K562 (cell line): ENCODE measurements around the gene UIMC1. TPM values are rescaled to one million over a fixed set of nuclear protein-coding genes. Genes with fewer than 3 reads are reported as not detected.

Experiments used
- ATAC-seq: fragments of 200-7000 bp; cut with Tn5 transposase; 3 replicates; pipeline ENCODE4 v1.9.1; 2020; ENCODE audit warnings: moderate library complexity
- BruUV-seq: library from RNA; stranded (reverse); fragments of 400-500 nt; replicated peaks from 2 replicates; lab custom pipeline; 2021; lab: Mats Ljungman, UMichigan
- CTCF ChIA-PET: fragments of 300-600 bp; formaldehyde crosslinking; extraction: SDS; loops from one replicate; lab custom pipeline; 2021; ENCODE audit warnings: low intra/inter-chr PET ratio; lab: Yijun Ruan, JAX
- POLR2A ChIA-PET: fragments of 300-600, 350-650 bp; sonication (Branson Sonifier 250); formaldehyde crosslinking; extraction: SDS; loops from one replicate; lab custom pipeline; 2021; ENCODE audit warnings: antibody characterized with exemption, inconsistent platforms; lab: Yijun Ruan, JAX
- DNase-seq, 4 experiments: peaks; one replicate each; pipeline versions ENCODE4 v3.0.0 to v3.0.0-alpha.2; 2011 to 2018; ENCODE audit warnings: low spot score in 3 of 4, mixed read lengths in 3 of 4; ENCODE audit errors: extremely low read depth in 1 of 4
- FAIRE-seq: peaks from 2 replicates; lab custom pipeline; 2011; peaks lifted over from hg19 to GRCh38; lab: Jason Lieb, UNC
- H2AFZ ChIP-seq: 2 replicates; pipeline ENCODE4 v1.6.0; 2011; ENCODE audit warnings: low read depth, low read length, control low read depth, inconsistent platforms
- H3K27ac ChIP-seq: fragments of 200-600 bp; 3 replicates; pipeline ENCODE4 v1.8.0; 2011; ENCODE audit warnings: low read depth, mild to moderate bottlenecking, control low read depth, inconsistent platforms, low read length, moderate library complexity, mixed read lengths; ENCODE audit errors: extremely low read depth
- H3K27me3 ChIP-seq, 2 experiments: fragments of 300-600 bp in 1 of 2; 2 replicates in 1 of 2; 3 replicates in 1 of 2; pipeline versions ENCODE4 v1.6.0 to v1.8.0; 2011; ENCODE audit warnings: inconsistent platforms in 2 of 2, low read length in 2 of 2, mild to moderate bottlenecking in 1 of 2, mixed read lengths in 1 of 2, moderate library complexity in 1 of 2; ENCODE audit not compliant: control insufficient read depth in 2 of 2, insufficient read depth in 2 of 2
- H3K36me3 ChIP-seq: fragments of 300-600 bp; 3 replicates; pipeline ENCODE4 v1.8.0; 2011; ENCODE audit warnings: mild to moderate bottlenecking, low read length, inconsistent platforms; ENCODE audit not compliant: control insufficient read depth, insufficient read depth
- H3K4me1 ChIP-seq, 2 experiments: fragments of 200-600 bp in 1 of 2; replicated peaks in 1 of 2; 2 replicates in 1 of 2; 3 replicates in 1 of 2; pipeline versions ENCODE4 v1.5.1 to v1.8.0; 2011; ENCODE audit warnings: inconsistent platforms in 2 of 2, low read length in 2 of 2, mild to moderate bottlenecking in 1 of 2, mixed read lengths in 1 of 2, moderate library complexity in 1 of 2; ENCODE audit not compliant: control insufficient read depth in 2 of 2, insufficient read depth in 2 of 2
- H3K4me2 ChIP-seq: 2 replicates; pipeline ENCODE4 v1.6.1; 2011; ENCODE audit warnings: low read length, control low read depth, inconsistent platforms, mixed read lengths; ENCODE audit not compliant: insufficient read depth
- H3K4me3 ChIP-seq: fragments of 200-600 bp; sonication (generic), shearing (Covaris generic); 2 replicates; pipeline ENCODE4 v1.5.1; 2016; ENCODE audit warnings: control low read depth, inconsistent platforms
- H3K79me2 ChIP-seq: fragments of 200-600 bp; 3 replicates; pipeline ENCODE4 v1.8.0; 2011; ENCODE audit warnings: low read length, inconsistent platforms; ENCODE audit not compliant: control insufficient read depth, insufficient read depth
- H3K9ac ChIP-seq, 2 experiments: 2 replicates each; pipeline versions ENCODE4 v1.6.0 to v1.6.1; 2011; ENCODE audit warnings: low read depth in 2 of 2, low read length in 2 of 2, control low read depth in 1 of 2, inconsistent platforms in 1 of 2, mild to moderate bottlenecking in 1 of 2, mixed read lengths in 1 of 2; ENCODE audit not compliant: insufficient read depth in 1 of 2
- H3K9me1 ChIP-seq: one replicate; pipeline ENCODE4 v1.6.0; 2011; ENCODE audit warnings: inconsistent platforms, mild to moderate bottlenecking, low read length, moderate library complexity; ENCODE audit not compliant: control insufficient read depth, insufficient read depth
- H3K9me3 ChIP-seq: replicated peaks from 2 replicates; pipeline ENCODE4 v1.5.1; 2011; ENCODE audit warnings: low read depth, low read length, inconsistent platforms; ENCODE audit not compliant: control insufficient read depth, insufficient read depth
- H4K20me1 ChIP-seq: replicated peaks from 2 replicates; pipeline ENCODE4 v1.6.1; 2011; ENCODE audit warnings: low read length, inconsistent platforms, mixed read lengths; ENCODE audit not compliant: control insufficient read depth, insufficient read depth
- POLR2G ChIP-seq: fragments of 200-400 bp; formaldehyde crosslinking; IDR thresholded peaks from 2 replicates; pipeline ENCODE4 v1.6.1; 2017; ENCODE audit warnings: low read depth, mild to moderate bottlenecking, antibody characterized with exemption, low read length, moderate library complexity
- SIN3A ChIP-seq, 2 experiments: fragments of 150-350 bp in 1 of 2; IDR thresholded peaks; 2 replicates each; pipeline ENCODE4 v1.6.1; 2011 to 2016; ENCODE audit warnings: borderline replicate concordance in 2 of 2, low read depth in 2 of 2, low read length in 2 of 2, mild to moderate bottlenecking in 2 of 2, moderate library complexity in 2 of 2; ENCODE audit not compliant: control insufficient read depth in 1 of 2
- TGIF2 ChIP-seq: sonication (generic); formaldehyde crosslinking; IDR thresholded peaks from 2 replicates; pipeline ENCODE4 v1.8.1; 2022; ENCODE audit warnings: mild to moderate bottlenecking, missing genetic modification reagents, moderate library complexity
- WGBS: fragments of 100-300 bp; shearing (Covaris generic); methylation state at CpG from one replicate; pipeline ENCODE4 v1.1.6; 2016; ENCODE audit warnings: low coverage, mixed read lengths; ENCODE audit not compliant: insufficient coverage; ENCODE audit errors: missing lambda C conversion rate; 5-methylcytosine and 5-hydroxymethylcytosine counted together
- in situ Hi-C: fragments of 300-500 bp; cut with MboI; formaldehyde crosslinking; loops from 4 replicates; pipeline ENCODE4 v1.15.0; 2018; ENCODE audit warnings: inconsistent platforms, mixed read lengths
- intact Hi-C: fragments of 100-400 bp; cut with micrococcal nuclease; formaldehyde crosslinking; loops from 2 replicates; pipeline ENCODE4 v1.14.2; 2022
- polyA plus RNA-seq, 8 experiments: library from polyadenylated mRNA; depleted of rRNA in 4 of 8; stranded (reverse) in 5 of 8; unstranded in 3 of 8; fragments of >200 nt; fragmentation: Nextera tagmentation in 2 of 8; fragmentation: Illumina TruSeq in 1 of 8; extraction: Ambion mirVana in 2 of 8; extraction: Trizol in 1 of 8; gene quantifications; 2 replicates each; pipeline versions ENCODE4 v1.2.1 to v1.2.3, GENCODE V29; 2011 to 2014; ENCODE audit warnings: inconsistent platforms in 1 of 8, missing spikeins in 1 of 8
- total RNA-seq, 7 experiments: library from RNA; depleted of rRNA in 6 of 7; stranded (reverse); fragments of >200 nt in 6 of 7; fragmentation: Illumina TruSeq in 2 of 7; extraction: Trizol in 2 of 7; gene quantifications; 2 replicates each; pipeline versions ENCODE4 v1.2.1 to v1.2.3, GENCODE V29; 2011 to 2021; ENCODE audit warnings: low replicate concordance in 1 of 7
- TF ChIP-seq, protein P1 (sequence below): sonication (generic); formaldehyde crosslinking; IDR thresholded peaks from 2 replicates; pipeline ENCODE4 v1.8.0; 2023; ENCODE audit warnings: mild to moderate bottlenecking, missing genetic modification reagents
- TF ChIP-seq, protein P2 (sequence below), 2 experiments: fragments of 450-650 bp in 1 of 2; sonication (generic) in 1 of 2; formaldehyde crosslinking; conservative IDR thresholded peaks; 2 replicates each; pipeline versions ENCODE4 v1.4.0 to v1.8.1; 2020 to 2022; ENCODE audit warnings: mild to moderate bottlenecking in 1 of 2, missing genetic modification reagents in 1 of 2

The UIMC1 gene
- total and polyA plus RNA-seq, 9 of the 15 experiments (the other 6 are each of a cell fraction or from before 2014, with no cell fraction given), result 14.9 to 51.7 (median 36.8) TPM

DNA sequence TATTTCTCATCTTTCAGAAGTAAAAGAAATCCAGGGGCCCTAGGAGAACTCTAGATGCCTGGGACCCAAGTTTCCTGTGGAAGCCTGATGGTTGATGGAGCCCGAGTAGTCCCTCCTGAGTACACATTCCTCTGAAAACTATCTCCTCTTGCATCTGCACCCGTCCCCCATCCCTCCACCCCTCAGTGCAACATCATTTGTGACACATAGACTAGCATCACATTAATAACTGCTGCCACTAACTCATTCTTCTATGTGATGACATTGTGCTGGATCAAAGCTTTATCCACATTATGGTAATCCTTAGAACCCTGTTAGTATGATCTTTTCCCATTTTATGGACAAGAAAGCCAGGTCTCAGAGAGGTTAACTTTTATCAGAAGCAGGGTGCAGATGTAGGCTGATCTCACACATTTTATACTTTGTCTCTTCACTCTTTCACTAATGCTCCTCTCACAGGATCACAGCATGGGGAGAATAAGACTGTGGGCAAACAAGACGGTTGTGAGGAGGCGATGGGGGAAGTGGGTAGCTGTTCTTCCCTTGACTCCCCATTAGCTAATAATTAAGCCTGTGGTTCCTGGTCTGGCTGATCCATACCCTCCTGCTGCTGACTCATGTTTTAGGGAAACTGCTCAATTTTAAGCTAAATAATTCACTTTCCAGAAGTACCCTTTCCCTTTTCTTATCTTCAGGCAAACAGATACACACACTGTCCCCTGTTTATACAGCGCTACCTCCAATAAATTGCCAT is 103.5 kb downstream of the UIMC1 start:
- H3K9me1 ChIP-seq, result no peaks in the 10 kb centered on the region
- no peak overlapping the region for H3K4me2 ChIP-seq
- intact Hi-C loops (no loop called here), in situ Hi-C loops (no loop called here)
- H3K27ac ChIP-seq, result no peak overlapping the region
- H3K27me3 ChIP-seq, result no peaks in the 10 kb centered on the region; a peak in 1 of 5 replicates
- no peak overlapping the region for H3K4me3 ChIP-seq
- ATAC-seq (no peak), FAIRE-seq (no peak), DNase-seq (no peak)
- H3K4me1 ChIP-seq, result no peaks in the 10 kb centered on the region
- TF ChIP-seq SIN3A (IDR thresholded peaks at IDR 0.05; ENCODE audit: borderline replicate concordance in 2 of 2, control insufficient read depth in 1 of 2, low read depth in 2 of 2, low read length in 2 of 2), result no peak
- TF ChIP-seq, protein P1, sequence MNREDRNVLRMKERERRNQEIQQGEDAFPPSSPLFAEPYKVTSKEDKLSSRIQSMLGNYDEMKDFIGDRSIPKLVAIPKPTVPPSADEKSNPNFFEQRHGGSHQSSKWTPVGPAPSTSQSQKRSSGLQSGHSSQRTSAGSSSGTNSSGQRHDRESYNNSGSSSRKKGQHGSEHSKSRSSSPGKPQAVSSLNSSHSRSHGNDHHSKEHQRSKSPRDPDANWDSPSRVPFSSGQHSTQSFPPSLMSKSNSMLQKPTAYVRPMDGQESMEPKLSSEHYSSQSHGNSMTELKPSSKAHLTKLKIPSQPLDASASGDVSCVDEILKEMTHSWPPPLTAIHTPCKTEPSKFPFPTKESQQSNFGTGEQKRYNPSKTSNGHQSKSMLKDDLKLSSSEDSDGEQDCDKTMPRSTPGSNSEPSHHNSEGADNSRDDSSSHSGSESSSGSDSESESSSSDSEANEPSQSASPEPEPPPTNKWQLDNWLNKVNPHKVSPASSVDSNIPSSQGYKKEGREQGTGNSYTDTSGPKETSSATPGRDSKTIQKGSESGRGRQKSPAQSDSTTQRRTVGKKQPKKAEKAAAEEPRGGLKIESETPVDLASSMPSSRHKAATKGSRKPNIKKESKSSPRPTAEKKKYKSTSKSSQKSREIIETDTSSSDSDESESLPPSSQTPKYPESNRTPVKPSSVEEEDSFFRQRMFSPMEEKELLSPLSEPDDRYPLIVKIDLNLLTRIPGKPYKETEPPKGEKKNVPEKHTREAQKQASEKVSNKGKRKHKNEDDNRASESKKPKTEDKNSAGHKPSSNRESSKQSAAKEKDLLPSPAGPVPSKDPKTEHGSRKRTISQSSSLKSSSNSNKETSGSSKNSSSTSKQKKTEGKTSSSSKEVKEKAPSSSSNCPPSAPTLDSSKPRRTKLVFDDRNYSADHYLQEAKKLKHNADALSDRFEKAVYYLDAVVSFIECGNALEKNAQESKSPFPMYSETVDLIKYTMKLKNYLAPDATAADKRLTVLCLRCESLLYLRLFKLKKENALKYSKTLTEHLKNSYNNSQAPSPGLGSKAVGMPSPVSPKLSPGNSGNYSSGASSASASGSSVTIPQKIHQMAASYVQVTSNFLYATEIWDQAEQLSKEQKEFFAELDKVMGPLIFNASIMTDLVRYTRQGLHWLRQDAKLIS (CRISPR knock-in tag), result no peak
- TF ChIP-seq, protein P2, sequence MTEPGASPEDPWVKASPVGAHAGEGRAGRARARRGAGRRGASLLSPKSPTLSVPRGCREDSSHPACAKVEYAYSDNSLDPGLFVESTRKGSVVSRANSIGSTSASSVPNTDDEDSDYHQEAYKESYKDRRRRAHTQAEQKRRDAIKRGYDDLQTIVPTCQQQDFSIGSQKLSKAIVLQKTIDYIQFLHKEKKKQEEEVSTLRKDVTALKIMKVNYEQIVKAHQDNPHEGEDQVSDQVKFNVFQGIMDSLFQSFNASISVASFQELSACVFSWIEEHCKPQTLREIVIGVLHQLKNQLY (CRISPR knock-in tag; conservative IDR thresholded peaks at IDR 0.05), result no peak
- TF ChIP-seq POLR2G, result 0 out of 2 replicates have a peak, but pooled peaks have one; percentile 19
- TF ChIP-seq TGIF2, result no peak
- BruUV-seq, result no TSS peak
- no peaks in the 10 kb centered on the region for H3K79me2 ChIP-seq
- no peaks in the 10 kb centered on the region for H4K20me1 ChIP-seq
- ChIA-PET POLR2A (interaction anchor here (0.6 to 1.0 kb wide), 2 partner anchors 15 to 37 kb away, joined by 3 read pairs; no protein-coding TSS in a partner anchor), CTCF (no interaction called here)
- no peaks in the 10 kb centered on the region for H3K9me3 ChIP-seq
- WGBS, result 93% methylated on average over 5 of the region's 5 CpGs
- no peak overlapping the region for H3K9ac ChIP-seq
- H3K36me3 ChIP-seq, result peaks cover 62% of the 10 kb centered on the region
- no peak overlapping the region for H2AFZ ChIP-seq
